ELF-1 (cell line): ENCODE measurements around the gene ICAM1.

Experiments
- DNase-seq: peaks from one replicate; pipeline ENCODE4 v3.0.0-alpha.2; 2016; ENCODE audit warnings: low read depth, low spot score

Gene ICAM1

GRCh38 chr19:10321417-10321797, 50.5 kb downstream of the ICAM1 start:
- DNase-seq, result no peak

GRCh38 chr19:10321874-10322835, 51.2 kb downstream of the ICAM1 start:
- no peak for DNase-seq

GRCh38 chr19:10325732-10326131, 54.8 kb downstream of the ICAM1 start:
- no peak for DNase-seq

GRCh38 chr19:10327793-10328192, 56.9 kb downstream of the ICAM1 start:
- no peak for DNase-seq

DNA sequence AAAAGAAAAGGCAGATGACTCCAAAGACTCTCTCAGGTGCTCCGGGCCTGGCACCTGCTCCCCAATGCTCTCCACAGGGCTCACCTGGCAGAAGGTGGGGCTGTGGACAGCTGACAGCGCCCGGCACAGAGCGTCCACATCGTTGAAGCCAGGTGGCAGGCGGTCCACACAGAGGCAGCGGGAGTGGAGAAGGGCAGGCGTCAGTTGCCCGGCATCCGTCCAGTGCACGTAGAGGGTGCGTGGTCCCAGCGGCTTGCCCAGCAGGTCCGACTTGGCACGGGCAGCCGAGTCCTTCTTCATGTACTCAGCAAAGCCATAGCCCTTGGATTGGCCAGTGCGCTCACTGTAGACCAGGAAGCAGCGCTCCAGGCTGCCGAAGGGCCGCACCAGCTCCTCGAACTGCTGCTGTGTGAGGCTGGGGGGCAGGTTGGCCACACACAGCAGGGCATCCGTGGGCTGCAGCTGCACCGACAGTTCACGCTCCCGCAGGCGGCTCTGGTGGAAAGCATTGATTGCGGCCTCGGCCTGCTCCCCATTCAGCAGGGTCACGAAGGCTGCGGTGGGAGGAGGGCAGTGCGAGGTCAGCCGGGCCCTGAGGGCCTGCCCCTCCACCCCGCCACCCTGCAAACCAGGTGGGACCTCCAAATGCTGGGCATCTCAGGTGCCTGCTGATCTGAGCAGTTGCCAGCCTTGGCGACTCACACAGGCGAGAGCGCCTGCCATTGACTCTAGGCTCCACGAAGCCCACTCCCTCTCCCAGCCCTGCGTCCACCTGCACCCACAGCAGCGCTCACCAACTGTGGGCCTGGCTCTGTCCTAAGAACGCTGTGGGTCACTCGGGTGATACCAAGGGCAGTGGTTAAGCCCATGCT, 57.9 kb downstream of the ICAM1 start:
- DNase-seq, result no peak

DNA sequence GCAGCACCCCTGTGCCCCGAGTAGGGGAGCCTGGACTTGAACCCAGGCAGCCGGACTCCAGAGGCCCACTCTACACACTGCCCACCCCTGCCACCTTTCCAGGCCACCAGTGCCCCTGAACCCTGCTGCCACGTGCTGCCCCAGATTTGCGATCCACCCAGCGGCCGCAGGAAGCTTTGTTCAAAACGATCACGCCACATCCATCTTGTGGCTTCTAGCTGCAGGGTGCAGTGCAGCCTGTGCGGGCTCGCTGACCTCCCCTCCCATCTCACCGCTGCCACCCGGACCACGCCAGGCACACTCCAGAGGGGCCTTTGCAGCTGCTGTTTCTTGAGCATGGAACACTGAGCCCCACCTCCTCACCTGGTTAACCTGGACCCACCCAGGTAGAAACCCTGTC, 58.6 kb downstream of the ICAM1 start:
- DNase-seq, result no peak

- no peak for DNase-seq
Measured at GRCh38 chr19:10332158-10332964, 61.4 kb downstream of the ICAM1 start.

DNA sequence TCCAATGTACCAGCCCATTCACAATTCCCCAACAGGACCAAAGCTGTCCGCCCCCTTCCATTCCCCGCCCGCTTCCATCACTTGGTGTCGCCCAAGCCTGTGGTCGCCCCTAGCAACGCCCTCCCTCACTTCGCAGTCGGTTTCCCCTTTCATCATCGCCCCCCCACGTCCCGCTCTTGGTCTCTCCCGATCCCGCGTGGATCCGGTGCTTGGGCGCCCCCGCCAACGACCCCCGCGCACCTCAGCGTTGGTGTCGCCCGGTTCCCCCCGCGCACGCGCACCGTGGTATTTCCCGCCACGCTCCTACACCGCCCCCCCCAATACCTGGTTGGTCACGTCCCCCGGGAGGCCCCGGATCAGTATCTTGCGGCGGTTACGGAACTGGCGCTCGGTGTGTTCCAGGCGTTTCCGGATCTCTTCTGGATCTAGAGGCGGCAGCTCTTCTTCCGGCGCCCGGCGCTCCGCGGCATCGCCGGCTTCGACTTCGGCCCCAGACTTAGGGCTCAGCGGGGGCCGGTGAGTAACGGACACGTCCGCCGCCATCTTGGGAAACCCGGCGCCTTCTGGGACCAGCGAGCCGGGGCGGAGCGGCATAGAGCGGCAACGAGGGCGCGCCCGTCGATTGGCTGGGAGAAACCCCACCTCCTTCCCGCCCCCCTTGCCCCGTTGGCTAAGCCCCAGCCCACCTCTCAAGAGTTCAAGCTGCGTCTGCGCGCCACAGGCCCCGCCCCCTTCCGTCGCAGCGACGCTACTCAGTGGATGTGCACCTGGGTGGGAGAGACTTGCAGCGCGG, 62.2 kb downstream of the ICAM1 start, which contains the start of gene RAVER1:
Gene RAVER1 (minus strand): TSS at position 565 of the 793 bp plus-strand sequence. CDS start 22 bp downstream, at position 543.
- DNase-seq, result peak; percentile 96

- no peak for DNase-seq
Measured at GRCh38 chr19:10333758-10334587, 63.1 kb downstream of the ICAM1 start.

DNA sequence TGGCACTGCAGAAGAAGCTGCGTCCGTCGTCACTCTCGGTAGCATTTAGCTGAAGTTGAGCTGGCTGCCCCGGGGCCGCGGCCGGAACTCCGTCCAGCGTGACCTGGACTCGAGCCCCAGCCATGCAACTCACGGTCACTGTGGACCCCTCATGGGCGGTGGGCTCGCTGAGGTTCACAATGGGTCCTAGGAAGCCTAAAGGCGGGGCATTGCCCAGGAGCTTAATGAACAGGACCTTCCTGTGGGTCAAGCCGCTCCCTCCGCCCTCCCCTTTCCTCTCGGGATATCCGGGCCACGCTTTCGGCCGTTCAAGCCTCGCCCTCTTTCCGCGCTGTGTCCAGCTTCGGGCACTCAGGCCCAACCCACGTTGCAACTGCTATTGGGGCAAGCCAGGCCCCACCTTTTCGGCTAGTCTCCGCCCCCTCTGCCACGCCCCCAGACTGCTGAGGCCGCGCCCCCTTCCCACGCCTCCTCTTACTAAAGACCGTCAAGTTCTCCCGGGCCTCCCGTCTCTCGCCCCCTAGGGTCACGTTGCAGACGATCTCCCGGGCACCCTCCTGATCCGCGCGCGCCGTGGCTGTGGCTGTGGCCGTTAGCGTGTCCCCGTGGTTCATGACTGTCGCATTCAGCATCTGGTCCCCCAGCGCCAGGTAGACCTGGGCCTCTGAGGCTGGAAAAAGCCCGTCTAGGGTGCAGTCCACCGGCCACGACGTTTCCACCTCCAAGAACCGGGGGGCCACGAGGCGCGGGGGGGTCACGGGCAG, 63.9 kb downstream of the ICAM1 start:
- DNase-seq, result peak; percentile 93

- peak; percentile 36 for DNase-seq
Measured at GRCh38 chr19:10335352-10335985, 64.5 kb downstream of the ICAM1 start.
